Fibroblast of lung (primary cell): ENCODE data around the gene CBR3. TPM values are rescaled to one million over a fixed set of nuclear protein-coding genes. Genes with fewer than 3 reads are reported as not detected.

Experiments
- DNase-seq, 2 donors: peaks; one replicate each; pipeline versions ENCODE4 v3.0.0 to v3.0.0-alpha.2; 2010; ENCODE audit warnings: low read depth in 2 of 2
- H2AFZ ChIP-seq: 2 replicates; pipeline ENCODE4 v1.5.1; 2012; ENCODE audit warnings: low read length, control low read depth, inconsistent platforms
- H3K27ac ChIP-seq: 2 replicates; pipeline ENCODE4 v1.5.1; 2011; ENCODE audit warnings: low read length, control low read depth; ENCODE audit not compliant: insufficient read depth
- H3K27me3 ChIP-seq: 2 replicates; pipeline ENCODE4 v1.5.1; 2011; ENCODE audit warnings: mild to moderate bottlenecking, low read length; ENCODE audit not compliant: control insufficient read depth, insufficient read depth
- H3K36me3 ChIP-seq: 2 replicates; pipeline ENCODE4 v1.5.1; 2011; ENCODE audit warnings: low read length; ENCODE audit not compliant: control insufficient read depth, insufficient read depth
- H3K4me1 ChIP-seq: 2 replicates; pipeline ENCODE4 v1.5.1; 2011; ENCODE audit warnings: low read length; ENCODE audit not compliant: control insufficient read depth, insufficient read depth; ENCODE audit errors: extremely low read depth
- H3K4me2 ChIP-seq: 2 replicates; pipeline ENCODE4 v1.5.1; 2011; ENCODE audit warnings: low read length, control low read depth; ENCODE audit not compliant: insufficient read depth; ENCODE audit errors: extremely low read depth
- H3K4me3 ChIP-seq, 4 experiments: fragments of 200-600 bp in 1 of 4; sonication (generic) in 1 of 4; replicated peaks in 1 of 4; 2 replicates each; pipeline ENCODE4 v1.5.1; 2011 to 2016; ENCODE audit warnings: low read length in 4 of 4, low read depth in 3 of 4, mild to moderate bottlenecking in 3 of 4, control low read depth in 2 of 4, inconsistent platforms in 1 of 4, mixed read lengths in 1 of 4; ENCODE audit not compliant: insufficient read depth in 1 of 4; ENCODE audit errors: control extremely low read depth in 1 of 4
- H3K79me2 ChIP-seq: 2 replicates; pipeline ENCODE4 v1.5.1; 2012; ENCODE audit warnings: mild to moderate bottlenecking, low read length, inconsistent platforms; ENCODE audit not compliant: control insufficient read depth, insufficient read depth
- H3K9ac ChIP-seq: 2 replicates; pipeline ENCODE4 v1.5.1; 2011; ENCODE audit warnings: mild to moderate bottlenecking, low read length, control low read depth; ENCODE audit not compliant: insufficient read depth
- H3K9me3 ChIP-seq: 2 replicates; pipeline ENCODE4 v1.5.1; 2012; ENCODE audit warnings: low read depth, low read length; ENCODE audit not compliant: control insufficient read depth, insufficient read depth
- H4K20me1 ChIP-seq: 2 replicates; pipeline ENCODE4 v1.5.1; 2011; ENCODE audit warnings: low read length; ENCODE audit not compliant: control insufficient read depth, insufficient read depth; ENCODE audit errors: extremely low read depth
- EZH2 ChIP-seq: IDR thresholded peaks from 2 replicates; pipeline ENCODE4 v1.5.1; 2012; ENCODE audit warnings: low read length, control low read depth, mild to moderate bottlenecking; ENCODE audit errors: missing control alignments
- polyA plus RNA-seq, 2 donors: library from polyadenylated mRNA; depleted of rRNA in 1 of 2; stranded (reverse) in 1 of 2; unstranded in 1 of 2; fragments of >200 nt; gene quantifications; 2 replicates each; pipeline ENCODE4 v1.2.1, GENCODE V29; 2011 to 2012; ENCODE audit warnings: missing spikeins in 1 of 2
- total RNA-seq: library from RNA; depleted of rRNA; stranded (reverse); fragments of >200 nt; gene quantifications from 2 replicates; pipeline ENCODE4 v1.2.1, GENCODE V29; 2014
- TF ChIP-seq, protein P1 (sequence below), 2 donors: IDR thresholded peaks in 1 of 2; conservative IDR thresholded peaks in 1 of 2; 1 replicate in 1 of 2; 2 replicates in 1 of 2; pipeline ENCODE4 v1.5.1; 2011 to 2012; ENCODE audit warnings: low read length in 2 of 2, control low read depth in 1 of 2, inconsistent platforms in 1 of 2, low read depth in 1 of 2, mild to moderate bottlenecking in 1 of 2

CBR3 gene
- total and polyA plus RNA-seq, 2 donors (not counting 1 experiment from before 2014, with no cell fraction given), result 13.2 to 21.1 TPM

DNA sequence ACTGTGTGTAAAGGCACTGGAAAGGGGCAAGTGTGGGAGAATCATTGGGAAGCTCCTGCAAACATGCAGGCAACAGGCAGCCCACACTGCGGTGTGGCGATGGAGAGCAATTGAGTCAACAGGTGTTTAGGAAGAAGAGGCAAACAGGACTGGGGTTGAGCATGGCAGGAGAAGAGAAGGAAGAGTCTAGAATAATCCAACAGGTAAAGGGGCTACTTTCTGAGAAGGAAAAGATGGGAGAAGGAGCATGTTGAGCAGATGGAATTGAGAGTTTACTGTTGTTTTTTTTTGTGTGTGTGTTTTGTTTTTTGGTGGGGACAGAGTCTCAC lies 25.9 kb downstream of the CBR3 start:
- H3K27me3 ChIP-seq, result no peaks in the 10 kb centered on the region
- H3K36me3 ChIP-seq, result peaks cover 3% of the 10 kb centered on the region
- H3K9me3 ChIP-seq, result no peaks in the 10 kb centered on the region
- peaks cover 15% of the 10 kb centered on the region for H3K79me2 ChIP-seq
- DNase-seq, result no peak
- no peak overlapping the region for H3K27ac ChIP-seq
- TF ChIP-seq EZH2, result no peak
- TF ChIP-seq, protein P1, sequence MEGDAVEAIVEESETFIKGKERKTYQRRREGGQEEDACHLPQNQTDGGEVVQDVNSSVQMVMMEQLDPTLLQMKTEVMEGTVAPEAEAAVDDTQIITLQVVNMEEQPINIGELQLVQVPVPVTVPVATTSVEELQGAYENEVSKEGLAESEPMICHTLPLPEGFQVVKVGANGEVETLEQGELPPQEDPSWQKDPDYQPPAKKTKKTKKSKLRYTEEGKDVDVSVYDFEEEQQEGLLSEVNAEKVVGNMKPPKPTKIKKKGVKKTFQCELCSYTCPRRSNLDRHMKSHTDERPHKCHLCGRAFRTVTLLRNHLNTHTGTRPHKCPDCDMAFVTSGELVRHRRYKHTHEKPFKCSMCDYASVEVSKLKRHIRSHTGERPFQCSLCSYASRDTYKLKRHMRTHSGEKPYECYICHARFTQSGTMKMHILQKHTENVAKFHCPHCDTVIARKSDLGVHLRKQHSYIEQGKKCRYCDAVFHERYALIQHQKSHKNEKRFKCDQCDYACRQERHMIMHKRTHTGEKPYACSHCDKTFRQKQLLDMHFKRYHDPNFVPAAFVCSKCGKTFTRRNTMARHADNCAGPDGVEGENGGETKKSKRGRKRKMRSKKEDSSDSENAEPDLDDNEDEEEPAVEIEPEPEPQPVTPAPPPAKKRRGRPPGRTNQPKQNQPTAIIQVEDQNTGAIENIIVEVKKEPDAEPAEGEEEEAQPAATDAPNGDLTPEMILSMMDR (conservative IDR thresholded peaks at IDR 0.05 in 1 of 2, IDR thresholded peaks at IDR 0.05 in 1 of 2; ENCODE audit: low read depth in 1 of 2, low read length in 2 of 2), result no peak
- no peak overlapping the region for H3K9ac ChIP-seq
- no peak overlapping the region for H3K4me2 ChIP-seq
- no peak overlapping the region for H2AFZ ChIP-seq
- peaks cover under 1% of the 10 kb centered on the region for H3K4me1 ChIP-seq
- H3K4me3 ChIP-seq, result no peak overlapping the region
- H4K20me1 ChIP-seq, result no peaks in the 10 kb centered on the region

DNA sequence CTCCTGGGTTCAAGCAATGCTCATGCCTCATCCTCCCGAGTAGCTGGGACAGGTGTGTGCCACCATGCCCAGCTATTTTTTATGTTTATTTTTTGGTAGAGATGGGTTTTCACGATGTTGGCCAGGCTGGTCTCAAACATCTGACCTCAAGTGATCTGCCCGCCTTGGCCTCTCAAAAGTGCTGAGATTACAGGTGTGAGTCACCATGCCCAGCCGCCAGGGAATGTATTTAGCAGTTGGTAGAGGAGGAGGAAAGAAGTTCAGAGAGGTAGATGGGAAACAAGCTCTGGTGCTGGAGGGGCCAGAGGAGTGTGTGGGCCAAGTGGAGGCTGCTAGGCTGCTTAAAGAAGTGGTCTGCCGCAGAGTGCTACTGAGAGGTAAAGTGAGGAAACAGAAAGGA lies 27.8 kb downstream of the CBR3 start:
- TF ChIP-seq, protein P1 (conservative IDR thresholded peaks at IDR 0.05 in 1 of 2, IDR thresholded peaks at IDR 0.05 in 1 of 2; ENCODE audit: low read depth in 1 of 2, low read length in 2 of 2), result no peak
- TF ChIP-seq EZH2, result no peak
- DNase-seq, result no peak
- H3K9me3 ChIP-seq, result no peaks in the 10 kb centered on the region
- H2AFZ ChIP-seq, result no peak overlapping the region
- peaks cover 3% of the 10 kb centered on the region for H3K36me3 ChIP-seq
- H3K79me2 ChIP-seq, result peaks cover 9% of the 10 kb centered on the region
- no peaks in the 10 kb centered on the region for H4K20me1 ChIP-seq
- no peaks in the 10 kb centered on the region for H3K4me1 ChIP-seq
- no peak overlapping the region for H3K4me3 ChIP-seq
- no peaks in the 10 kb centered on the region for H3K27me3 ChIP-seq
- no peak overlapping the region for H3K9ac ChIP-seq
- no peak overlapping the region for H3K27ac ChIP-seq
- no peak overlapping the region for H3K4me2 ChIP-seq

DNA sequence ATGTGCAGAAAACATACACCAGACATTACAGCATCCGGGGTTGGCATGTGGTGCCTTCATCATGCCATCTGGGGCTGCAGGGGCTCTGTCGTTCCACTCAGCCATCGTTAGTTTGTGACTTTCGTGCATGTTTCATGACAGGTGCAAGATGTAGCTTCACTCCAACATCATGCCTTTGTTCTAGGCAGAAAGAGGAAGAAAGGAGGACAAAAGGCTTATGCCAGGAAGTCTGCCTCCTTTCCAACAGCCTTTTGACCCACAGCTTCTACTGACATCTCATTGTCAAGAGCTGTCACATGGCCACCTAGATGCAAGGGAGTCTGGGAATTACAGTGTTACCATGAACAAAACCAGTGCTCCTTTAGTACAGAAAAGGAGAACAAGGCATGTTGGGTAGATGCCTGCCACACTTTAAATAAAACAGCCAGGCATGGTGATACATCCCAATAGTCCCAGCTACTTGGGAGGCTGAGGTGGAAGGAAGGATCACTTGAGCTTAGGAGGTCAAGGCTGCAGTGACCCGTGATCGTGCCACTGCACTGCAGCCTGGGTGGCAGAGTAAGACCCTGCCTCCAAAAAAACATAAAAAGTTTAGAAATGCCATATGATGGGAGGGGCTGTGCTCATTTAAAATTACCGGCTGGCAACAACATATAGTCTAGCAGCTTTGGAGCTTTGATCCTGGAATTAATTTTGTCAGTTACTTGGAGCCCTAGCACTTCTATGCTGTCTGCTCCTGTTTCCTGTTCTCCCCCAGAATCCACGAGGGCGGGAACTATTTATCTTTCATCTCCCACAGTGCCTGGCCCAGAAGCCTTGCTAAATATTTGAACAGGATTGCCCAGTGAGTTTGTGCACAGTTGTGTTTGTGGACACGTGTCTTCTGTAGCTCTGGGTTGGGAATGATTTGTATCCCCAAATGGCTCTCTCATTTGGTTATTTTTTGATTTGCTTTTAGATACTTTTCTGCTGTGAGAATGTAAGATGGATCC lies 29.2 kb downstream of the CBR3 start:
- H3K4me2 ChIP-seq, result no peak overlapping the region
- TF ChIP-seq, protein P1 (conservative IDR thresholded peaks at IDR 0.05 in 1 of 2, IDR thresholded peaks at IDR 0.05 in 1 of 2; ENCODE audit: low read depth in 1 of 2, low read length in 2 of 2), result no peak
- TF ChIP-seq EZH2, result no peak
- no peak for DNase-seq

More for the DNA sequence above, 29.2 kb downstream of the CBR3 start:
- Histone ChIP-seq H3K4me1 (no peaks in the 10 kb centered on the region), H3K9ac (no peak overlapping the region), H3K9me3 (no peaks in the 10 kb centered on the region), H3K36me3 (peaks cover 3% of the 10 kb centered on the region), H3K4me3 (no peak overlapping the region), H4K20me1 (no peaks in the 10 kb centered on the region), H3K79me2 (peaks cover 6% of the 10 kb centered on the region), H2AFZ (no peak overlapping the region), H3K27ac (no peak overlapping the region), H3K27me3 (no peaks in the 10 kb centered on the region)
